Keratinocyte (primary cell): ENCODE results near the gene KIF13A. TPM values are rescaled to one million over a fixed set of nuclear protein-coding genes. Genes with fewer than 3 reads are reported as not detected.
"Not testable (repeated sequence)": the region's sequence is repeated elsewhere in the genome, so short reads cannot be mapped to it uniquely, and the experiment has no call there.

Experiments used
- DNase-seq: peaks from one replicate; pipeline ENCODE4 v3.0.0-alpha.2; 2011; ENCODE audit warnings: low read depth, missing footprints, low spot score
- FAIRE-seq: peaks from 2 replicates; lab custom pipeline; 2011; peaks lifted over from hg19 to GRCh38; lab: Jason Lieb, UNC
- H2AFZ ChIP-seq: 2 replicates; pipeline ENCODE4 v1.6.0; 2012; ENCODE audit warnings: low read length, control low read depth, inconsistent platforms; ENCODE audit not compliant: control insufficient read depth
- H3K27ac ChIP-seq: 2 replicates; pipeline ENCODE4 v1.5.1; 2011; ENCODE audit warnings: low read length; ENCODE audit not compliant: control insufficient read depth, insufficient read depth
- H3K27me3 ChIP-seq: 3 replicates; pipeline ENCODE4 v1.6.0; 2011; ENCODE audit warnings: low read length; ENCODE audit not compliant: control insufficient read depth, insufficient read depth; ENCODE audit errors: extremely low read depth
- H3K36me3 ChIP-seq, 2 experiments: 2 replicates in 1 of 2; 3 replicates in 1 of 2; pipeline ENCODE4 v1.5.1; 2011; ENCODE audit warnings: low read length in 2 of 2, mild to moderate bottlenecking in 1 of 2; ENCODE audit not compliant: control insufficient read depth in 2 of 2, insufficient read depth in 2 of 2; ENCODE audit errors: extremely low read depth in 1 of 2
- H3K4me1 ChIP-seq: 3 replicates; pipeline ENCODE4 v1.5.1; 2011; ENCODE audit warnings: low read length; ENCODE audit not compliant: control insufficient read depth, insufficient read depth; ENCODE audit errors: extremely low read depth
- H3K4me2 ChIP-seq: 3 replicates; pipeline ENCODE4 v1.6.0; 2011; ENCODE audit warnings: low read depth, low read length; ENCODE audit not compliant: control insufficient read depth, insufficient read depth; ENCODE audit errors: extremely low read depth
- H3K4me3 ChIP-seq, 3 experiments: fragments of 200-600 bp in 1 of 3; sonication (generic) in 1 of 3; 2 replicates in 2 of 3; 3 replicates in 1 of 3; pipeline ENCODE4 v1.5.1; 2011 to 2016; ENCODE audit warnings: low read length in 3 of 3, mild to moderate bottlenecking in 3 of 3, control low read depth in 2 of 3, inconsistent platforms in 1 of 3, low read depth in 1 of 3, mixed read lengths in 1 of 3, mixed run types in 1 of 3, moderate library complexity in 1 of 3; ENCODE audit not compliant: control insufficient read depth in 2 of 3, insufficient read depth in 2 of 3; ENCODE audit errors: extremely low read depth in 1 of 3
- H3K79me2 ChIP-seq: 2 replicates; pipeline ENCODE4 v1.6.0; 2012; ENCODE audit warnings: low read length; ENCODE audit not compliant: control insufficient read depth, insufficient read depth
- H3K9ac ChIP-seq: 3 replicates; pipeline ENCODE4 v1.6.0; 2011; ENCODE audit warnings: low read length; ENCODE audit not compliant: control insufficient read depth, insufficient read depth; ENCODE audit errors: extremely low read depth
- H3K9me1 ChIP-seq: 3 replicates; pipeline ENCODE4 v1.6.0; 2011; ENCODE audit warnings: low read length; ENCODE audit not compliant: control insufficient read depth, insufficient read depth; ENCODE audit errors: extremely low read depth
- H3K9me3 ChIP-seq: 2 replicates; pipeline ENCODE4 v1.5.1; 2012; ENCODE audit warnings: low read depth, low read length; ENCODE audit not compliant: control insufficient read depth
- H4K20me1 ChIP-seq: 3 replicates; pipeline ENCODE4 v1.6.0; 2011; ENCODE audit warnings: low read length; ENCODE audit not compliant: control insufficient read depth, insufficient read depth; ENCODE audit errors: extremely low read depth
- CTCF ChIP-seq, 3 experiments: IDR thresholded peaks in 1 of 3; conservative IDR thresholded peaks in 1 of 3; optimal IDR thresholded peaks in 1 of 3; 2 replicates in 2 of 3; 3 replicates in 1 of 3; pipeline versions ENCODE3 to v1.5.1; 2011; ENCODE audit warnings: low read length in 3 of 3, mild to moderate bottlenecking in 3 of 3, moderate library complexity in 2 of 3, control low read depth in 1 of 3, inconsistent platforms in 1 of 3; ENCODE audit not compliant: insufficient read depth in 2 of 3; ENCODE audit errors: extremely low read depth in 1 of 3
- EZH2 ChIP-seq: IDR thresholded peaks from one replicate; pipeline ENCODE4 v1.6.1; 2012; ENCODE audit warnings: inconsistent platforms, mild to moderate bottlenecking, low read length, moderate library complexity
- dilution Hi-C: fragments of 300-500 bp; cut with MboI; formaldehyde crosslinking; loops from one replicate; pipeline ENCODE4 v1.7.0; 2020; ENCODE audit warnings: low sequenced_read_pairs; ENCODE audit not compliant: extremely low pct_ligation_motif_present
- polyA plus RNA-seq, 5 experiments: library from polyadenylated mRNA; depleted of rRNA in 3 of 5; stranded (reverse) in 3 of 5; stranded (forward) in 1 of 5; unstranded in 1 of 5; fragments of >200 nt; gene quantifications; 1 replicate in 1 of 5; 2 replicates in 3 of 5; 3 replicates in 1 of 5; pipeline versions ENCODE4 v1.2.1 to v1.2.3, GENCODE V29; 2011 to 2012; ENCODE audit warnings: missing spikeins in 2 of 5, low read depth in 1 of 5, low replicate concordance in 1 of 5

KIF13A gene
- polyA plus RNA-seq, 1 donor (not counting 4 experiments of a cell fraction or from before 2014, with no cell fraction given): 96.2 TPM

DNA sequence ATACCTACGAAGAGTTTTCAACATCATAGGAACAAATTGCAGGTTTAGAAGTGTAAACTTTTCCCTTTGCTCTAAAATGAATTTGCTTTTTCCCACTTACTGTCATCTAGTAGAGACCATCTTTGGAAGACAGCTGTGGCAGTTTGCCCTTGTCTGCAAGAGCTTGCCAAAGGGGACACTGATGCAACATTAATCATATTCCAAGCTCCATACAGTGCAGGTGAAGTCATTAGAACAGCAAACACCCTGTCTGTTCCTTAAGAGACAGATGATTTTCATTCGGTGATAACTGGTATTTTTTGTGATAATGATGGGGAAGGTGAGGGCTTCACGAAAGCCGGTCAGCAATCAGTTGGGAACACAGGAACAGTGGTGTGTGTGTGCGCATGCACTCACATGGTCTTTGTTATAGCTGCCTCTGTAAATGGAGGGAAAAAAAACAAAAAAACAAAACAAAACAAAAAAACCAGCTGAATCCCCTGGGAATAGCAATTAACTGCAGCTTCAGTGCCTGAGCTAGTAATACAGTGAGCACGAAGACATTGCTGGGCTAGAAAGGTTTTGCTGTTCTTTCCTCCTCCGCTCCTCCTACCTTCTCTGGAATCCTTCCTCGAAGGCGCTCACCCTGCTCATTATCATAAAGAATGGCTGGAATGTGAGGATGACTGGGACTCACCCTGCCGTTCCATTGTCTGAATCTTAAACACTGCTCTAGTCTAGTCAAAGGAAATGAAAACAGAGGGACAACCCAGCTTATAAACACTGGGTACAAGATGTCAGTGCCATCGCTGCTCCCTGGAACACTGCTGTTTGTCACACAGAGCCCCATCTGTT lies 35.2 kb upstream of the KIF13A start:
- Histone ChIP-seq H4K20me1 (no peaks in the 10 kb centered on the region), H3K4me2 (peak overlapping the region; percentile 79), H3K9me3 (peaks cover 2% of the 10 kb centered on the region), H3K4me1 (peaks cover 34% of the 10 kb centered on the region), H3K4me3 (no peak overlapping the region), H3K9ac (peak overlapping the region; percentile 50), H3K36me3 (no peaks in the 10 kb centered on the region), H3K27ac (peak overlapping the region; percentile 59), H3K79me2 (no peaks in the 10 kb centered on the region), H3K9me1 (no peaks in the 10 kb centered on the region), H2AFZ (peak overlapping the region; percentile 48), H3K27me3 (no peaks in the 10 kb centered on the region)
- dilution Hi-C loops: no loop called here
- FAIRE-seq (peak; percentile 80), DNase-seq (no peak)
- no peak for TF ChIP-seq EZH2
- TF ChIP-seq CTCF (optimal IDR thresholded peaks at IDR 0.05 in 1 of 3, IDR thresholded peaks at IDR 0.05 in 1 of 3, conservative IDR thresholded peaks at IDR 0.05 in 1 of 3; ENCODE audit: extremely low read depth in 1 of 3, insufficient read depth in 2 of 3, low read length in 3 of 3): no peak

GRCh38 chr6:18021166-18021850 lies 33.9 kb upstream of the KIF13A start:
- no peaks in the 10 kb centered on the region for H3K9me1 ChIP-seq
- dilution Hi-C loops: no loop called here
- H3K4me1 ChIP-seq: peaks cover 42% of the 10 kb centered on the region
- H3K79me2 ChIP-seq: no peaks in the 10 kb centered on the region
- H3K9me3 ChIP-seq: peaks cover 2% of the 10 kb centered on the region
- H2AFZ ChIP-seq: peak overlapping the region; percentile 20
- H3K4me2 ChIP-seq: no peak overlapping the region
- peak overlapping the region; percentile 18 for H3K9ac ChIP-seq
- no peak overlapping the region for H3K4me3 ChIP-seq
- no peaks in the 10 kb centered on the region for H3K27me3 ChIP-seq
- DNase-seq: peak; percentile 61
- H4K20me1 ChIP-seq: no peaks in the 10 kb centered on the region
- peak overlapping the region; percentile 59 for H3K27ac ChIP-seq
- TF ChIP-seq CTCF (optimal IDR thresholded peaks at IDR 0.05 in 1 of 3, IDR thresholded peaks at IDR 0.05 in 1 of 3, conservative IDR thresholded peaks at IDR 0.05 in 1 of 3; ENCODE audit: extremely low read depth in 1 of 3, insufficient read depth in 2 of 3, low read length in 3 of 3) (no peak), EZH2 (no peak)
- H3K36me3 ChIP-seq: no peaks in the 10 kb centered on the region
- peak; percentile 76 for FAIRE-seq

DNA sequence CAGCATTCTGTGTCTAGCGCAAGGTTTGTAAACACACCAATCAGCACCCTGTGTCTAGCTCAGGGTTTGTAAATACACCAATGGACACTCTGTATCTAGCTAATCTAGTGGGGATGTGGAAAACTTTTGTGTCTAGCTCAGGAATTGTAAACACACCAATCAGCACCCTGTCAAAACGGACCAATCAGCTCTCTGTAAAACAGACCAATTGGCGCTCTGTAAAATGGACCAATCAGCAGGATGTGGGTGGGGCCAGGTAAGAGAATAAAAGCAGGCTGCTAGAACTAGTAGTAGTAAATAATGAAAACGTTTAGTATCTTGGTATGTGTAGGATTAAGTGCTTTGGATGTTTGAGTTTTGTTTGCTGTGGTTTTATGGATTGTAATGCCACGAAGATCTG lies 33.1 kb upstream of the KIF13A start:
- H3K9ac ChIP-seq, DNase-seq, H3K9me3 ChIP-seq, H3K4me3 ChIP-seq, H4K20me1 ChIP-seq, H3K79me2 ChIP-seq, H3K9me1 ChIP-seq, H2AFZ ChIP-seq, H3K4me2 ChIP-seq, H3K27me3 ChIP-seq, dilution Hi-C loops, H3K36me3 ChIP-seq: not testable (repeated sequence)
- H3K27ac ChIP-seq: peak overlapping the region; percentile 57
- H3K4me1 ChIP-seq: peaks cover 50% of the 10 kb centered on the region
- FAIRE-seq: peak; percentile 56
